Mesenteric fat pad (tissue), 1 donor: ENCODE results near the gene WIPF2. TPM values are rescaled to one million over a fixed set of nuclear protein-coding genes. Genes with fewer than 3 reads are reported as not detected.
A peak's percentile ranks its signal among the peaks of the same experiment; 100 is the strongest.

ENCODE experiments used
- DNase-seq: peaks from one replicate; pipeline ENCODE4 v3.0.0-alpha.2; 2020; ENCODE audit warnings: low spot score
- long read RNA-seq: library from polyadenylated mRNA; unstranded; transcript quantifications from one replicate; pipeline ENCODE4 v2.0.0, GENCODE V29; 2020
- total RNA-seq: library from RNA; stranded (reverse); fragmentation: NEBNext Ultra II Directional; extraction: Animal tissue kit (Norgen Biotek cat#: 25700); gene quantifications from one replicate; pipeline ENCODE4 v1.2.1, GENCODE V29; 2021
- donor health status: DM: yes; HTN: yes; CAD: no.

WIPF2 gene
- 29.5 TPM for total RNA-seq
- long read RNA-seq, full-length matches to known transcripts: 13 of 44 reads
- long read RNA-seq, partial matches to known transcripts: 23 of 44 reads
- long read RNA-seq, other reads (novel, unspliced or antisense): 8 of 44 reads

GRCh38 chr17:40218740-40219593, at the start of gene WIPF2:
TSS of gene WIPF2 (plus strand) at chr17:40219304. CDS start at chr17:40256460, 37,156 bp downstream.
- DNase-seq: peak; percentile 97

GRCh38 chr17:40170325-40170724, 48.8 kb upstream of the WIPF2 start:
- no peak for DNase-seq

GRCh38 chr17:40171750-40172149, 47.4 kb upstream of the WIPF2 start:
- no peak for DNase-seq

GRCh38 chr17:40173091-40173777, 45.9 kb upstream of the WIPF2 start:
- DNase-seq: no peak

GRCh38 chr17:40173778-40174135, 45.3 kb upstream of the WIPF2 start:
- no peak for DNase-seq

- DNase-seq: no peak
These were observed 44.6 kb upstream of the WIPF2 start for GRCh38 chr17:40174514-40174913.

GRCh38 chr17:40175928-40176753, 43.0 kb upstream of the WIPF2 start:
- no peak for DNase-seq

GRCh38 chr17:40176754-40177110, 42.4 kb upstream of the WIPF2 start:
- no peak for DNase-seq

GRCh38 chr17:40177275-40177874, 41.7 kb upstream of the WIPF2 start, which contains the start of gene RAPGEFL1:
TSS of gene RAPGEFL1 (plus strand) at chr17:40177470. CDS start at chr17:40177862, 392 bp downstream.
- DNase-seq: peak; percentile 93

GRCh38 chr17:40178021-40178601, 41.0 kb upstream of the WIPF2 start:
- DNase-seq: no peak

- DNase-seq: no peak
These were observed 40.4 kb upstream of the WIPF2 start for GRCh38 chr17:40178660-40179059.

GRCh38 chr17:40179923-40180659, 39.0 kb upstream of the WIPF2 start:
- DNase-seq: no peak

GRCh38 chr17:40180694-40181093, 38.4 kb upstream of the WIPF2 start:
- DNase-seq: no peak

- DNase-seq: no peak
These were observed 37.9 kb upstream of the WIPF2 start for GRCh38 chr17:40181205-40181604.

GRCh38 chr17:40182606-40183005, 36.5 kb upstream of the WIPF2 start:
- no peak for DNase-seq

GRCh38 chr17:40187238-40187637, 31.9 kb upstream of the WIPF2 start:
- no peak for DNase-seq

- no peak for DNase-seq
These were observed 30.4 kb upstream of the WIPF2 start for GRCh38 chr17:40188694-40189093.

GRCh38 chr17:40190197-40191021, 28.7 kb upstream of the WIPF2 start:
- DNase-seq: no peak
